Effector CD4-positive, alpha-beta T cell (primary cell): ENCODE results near the gene ZDHHC14.

Experiments used
- DNase-seq: peaks from one replicate; pipeline ENCODE4 v3.0.0-alpha.2; 2020

The ZDHHC14 gene

GRCh38 chr6:157653521-157653920 is 272.5 kb downstream of the ZDHHC14 start:
- no peak for DNase-seq

- no peak for DNase-seq
Measured at GRCh38 chr6:157655139-157655538, 274.1 kb downstream of the ZDHHC14 start.

- DNase-seq: no peak
Measured at GRCh38 chr6:157656437-157656997, 275.5 kb downstream of the ZDHHC14 start.

- no peak for DNase-seq
Measured at GRCh38 chr6:157657754-157658153, 276.8 kb downstream of the ZDHHC14 start.

- DNase-seq: no peak
Measured at GRCh38 chr6:157658301-157658700, 277.3 kb downstream of the ZDHHC14 start.

GRCh38 chr6:157659536-157660271 is 278.7 kb downstream of the ZDHHC14 start:
- DNase-seq: no peak

GRCh38 chr6:157660414-157660813 is 279.4 kb downstream of the ZDHHC14 start:
- no peak for DNase-seq

GRCh38 chr6:157661652-157662051 is 280.7 kb downstream of the ZDHHC14 start:
- DNase-seq: no peak

GRCh38 chr6:157663261-157663660 is 282.3 kb downstream of the ZDHHC14 start:
- no peak for DNase-seq

- no peak for DNase-seq
Measured at GRCh38 chr6:157665180-157665579, 284.2 kb downstream of the ZDHHC14 start.

GRCh38 chr6:157666729-157667128 is 285.7 kb downstream of the ZDHHC14 start:
- DNase-seq: no peak

GRCh38 chr6:157667211-157668008 is 286.4 kb downstream of the ZDHHC14 start:
- DNase-seq: peak; percentile 34

GRCh38 chr6:157668009-157668401 is 287.0 kb downstream of the ZDHHC14 start:
- DNase-seq: no peak

- DNase-seq: no peak
Measured at GRCh38 chr6:157668713-157669112, 287.7 kb downstream of the ZDHHC14 start.

- no peak for DNase-seq
Measured at GRCh38 chr6:157669323-157669722, 288.3 kb downstream of the ZDHHC14 start.

GRCh38 chr6:157669747-157670216 is 288.8 kb downstream of the ZDHHC14 start:
- no peak for DNase-seq

- DNase-seq: no peak
Measured at GRCh38 chr6:157670466-157671186, 289.6 kb downstream of the ZDHHC14 start.

GRCh38 chr6:157672726-157673412 is 291.9 kb downstream of the ZDHHC14 start:
- no peak for DNase-seq

GRCh38 chr6:157673596-157673995 is 292.6 kb downstream of the ZDHHC14 start:
- DNase-seq: no peak

GRCh38 chr6:157674061-157674460 is 293.1 kb downstream of the ZDHHC14 start:
- DNase-seq: no peak

- no peak for DNase-seq
Measured at GRCh38 chr6:157675831-157676230, 294.8 kb downstream of the ZDHHC14 start.

GRCh38 chr6:157676241-157676640 is 295.3 kb downstream of the ZDHHC14 start:
- DNase-seq: no peak
